ENCODE data around the gene PCDHA3.
A peak's percentile ranks its signal among the peaks of the same experiment; 100 is the strongest.
"Not testable (repeated sequence)": the region's sequence is repeated elsewhere in the genome, so short reads cannot be mapped to it uniquely, and the experiment has no call there.

The PCDHA3 gene

GRCh38 chr5:140827704-140828361 is 27.0 kb downstream of the PCDHA3 start, which contains the start of gene PCDHA6:
TSS of gene PCDHA6 (plus strand) at chr5:140827960. CDS start at chr5:140828092, 132 bp downstream.
- peak within 1 kb of the TSS; percentile 12 for H3K4me3 ChIP-seq (replicated peaks; ENCODE audit: low read depth, low read length)
- no peak for TF ChIP-seq CTCF (IDR thresholded peaks at IDR 0.05; ENCODE audit: low read length, missing control alignments)
- DNase-seq (ENCODE audit: low read depth): peak; percentile 7

GRCh38 chr5:140828362-140828737 is 27.5 kb downstream of the PCDHA3 start:
- H3K4me3 ChIP-seq (replicated peaks; ENCODE audit: low read depth, low read length): no peak overlapping the region
- no peak for DNase-seq (ENCODE audit: low read depth)
- no peak for TF ChIP-seq CTCF (IDR thresholded peaks at IDR 0.05; ENCODE audit: low read length, missing control alignments)

GRCh38 chr5:140829511-140830501 is 28.9 kb downstream of the PCDHA3 start:
- H3K4me3 ChIP-seq (replicated peaks; ENCODE audit: low read depth, low read length); DNase-seq (ENCODE audit: low read depth): not testable (repeated sequence)

GRCh38 chr5:140833993-140834392 is 33.1 kb downstream of the PCDHA3 start, which contains the start of gene PCDHA7:
TSS of gene PCDHA7 (plus strand) at chr5:140834269. CDS start at chr5:140834384, 115 bp downstream.
- H3K4me3 ChIP-seq (replicated peaks; ENCODE audit: low read depth, low read length): peak within 1 kb of the TSS; percentile 31
- DNase-seq (ENCODE audit: low read depth): peak; percentile 40
- TF ChIP-seq CTCF (IDR thresholded peaks at IDR 0.05; ENCODE audit: low read length, missing control alignments): peak; percentile 13

- H3K4me3 ChIP-seq (replicated peaks; ENCODE audit: low read depth, low read length): peak overlapping the region; percentile 31
- not testable (repeated sequence) for DNase-seq (ENCODE audit: low read depth)
Observed at GRCh38 chr5:140834439-140835008, 33.7 kb downstream of the PCDHA3 start.

- no peak overlapping the region for H3K4me3 ChIP-seq (replicated peaks; ENCODE audit: low read depth, low read length)
- DNase-seq (ENCODE audit: low read depth): no peak
- TF ChIP-seq CTCF (IDR thresholded peaks at IDR 0.05; ENCODE audit: low read length, missing control alignments): no peak
Observed at GRCh38 chr5:140835622-140836510, 35.0 kb downstream of the PCDHA3 start.

Measured in fibroblast of pulmonary artery (primary cell).